A549 (cell line): Measurements from ENCODE around the gene SND1. TPM values are rescaled to one million over a fixed set of nuclear protein-coding genes. Genes with fewer than 3 reads are reported as not detected.

Source experiments
- ATAC-seq, 2 experiments: fragments of 200-7000 bp in 1 of 2; fragments of >200 bp in 1 of 2; cut with Nextera tagmentation in 1 of 2; cut with Tn5 transposase in 1 of 2; 3 replicates each; pipeline versions ENCODE4 v1.8.0 to v1.9.1; 2018 to 2020; ENCODE audit warnings: mild to moderate bottlenecking in 1 of 2, moderate library complexity in 1 of 2
- CTCF ChIA-PET: fragments of 300-600 bp; sonication (Branson Sonifier 250); formaldehyde crosslinking; extraction: SDS; loops from one replicate; lab custom pipeline; 2021; ENCODE audit warnings: antibody characterized with exemption, inconsistent platforms; lab: Yijun Ruan, JAX
- POLR2A ChIA-PET: fragments of 350-600 bp; formaldehyde crosslinking; extraction: SDS; loops from one replicate; lab custom pipeline; 2021; ENCODE audit warnings: antibody characterized with exemption, inconsistent platforms; lab: Yijun Ruan, JAX
- DNase-seq, 2 experiments: peaks; one replicate each; pipeline versions ENCODE4 v3.0.0 to v3.0.0-alpha.2; 2011 to 2016; ENCODE audit warnings: low read depth in 1 of 2, low spot score in 1 of 2
- FAIRE-seq: peaks from 2 replicates; lab custom pipeline; 2011; peaks lifted over from hg19 to GRCh38; lab: Jason Lieb, UNC
- H3K27ac ChIP-seq, 2 experiments: fragments of >200 bp; sonication (Bioruptor Twin); formaldehyde crosslinking; 3 replicates each; pipeline ENCODE4 v1.5.1; 2016 to 2017
- H3K4me1 ChIP-seq: fragments of >200 bp; sonication (Bioruptor Twin); formaldehyde crosslinking; 3 replicates; pipeline ENCODE4 v1.6.1; 2016
- H3K4me2 ChIP-seq: fragments of >200 bp; sonication (Bioruptor Twin); formaldehyde crosslinking; 3 replicates; pipeline ENCODE4 v1.6.1; 2016
- H3K4me3 ChIP-seq: fragments of >200 bp; sonication (Bioruptor Twin); formaldehyde crosslinking; 3 replicates; pipeline ENCODE4 v1.5.1; 2016
- H3K9me3 ChIP-seq: fragments of >200 bp; sonication (Bioruptor Twin); formaldehyde crosslinking; 3 replicates; pipeline ENCODE4 v1.6.1; 2016
- CBX2 ChIP-seq: fragments of 200-600 bp; sonication (generic); IDR thresholded peaks from 2 replicates; pipeline ENCODE4 v1.6.1; 2016; ENCODE audit warnings: low read depth, mild to moderate bottlenecking, borderline replicate concordance
- CBX8 ChIP-seq: fragments of 200-600 bp; sonication (generic); IDR thresholded peaks from 2 replicates; pipeline ENCODE4 v1.6.1; 2016
- CHD2 ChIP-seq: fragments of 150-350 bp; IDR thresholded peaks from 2 replicates; pipeline ENCODE4 v1.6.1; 2014; ENCODE audit warnings: low read length; ENCODE audit not compliant: partially characterized antibody
- CTCF ChIP-seq: fragments of >200 bp; sonication (Bioruptor Twin); formaldehyde crosslinking; IDR thresholded peaks from 3 replicates; pipeline ENCODE4 v1.5.1; 2016
- EP300 ChIP-seq, 2 experiments: fragments of >200 bp; sonication (Bioruptor Twin); formaldehyde crosslinking; IDR thresholded peaks; 2 replicates in 1 of 2; 3 replicates in 1 of 2; pipeline ENCODE4 v1.6.1; 2016 to 2017
- ESRRA ChIP-seq: fragments of 150-350 bp; IDR thresholded peaks from 2 replicates; pipeline ENCODE4 v1.6.1; 2014; ENCODE audit warnings: mild to moderate bottlenecking, low read length, borderline replicate concordance
- FOSB ChIP-seq: fragments of 250-450 bp; sonication (Bioruptor Pico); IDR thresholded peaks from 2 replicates; pipeline ENCODE4 v1.5.0; 2020; ENCODE audit warnings: mild to moderate bottlenecking, moderate library complexity
- HOXA7 ChIP-seq: fragments of 250-450 bp; sonication (Bioruptor Pico); IDR thresholded peaks from 2 replicates; pipeline ENCODE4 v1.5.0; 2020; ENCODE audit warnings: mild to moderate bottlenecking, moderate library complexity
- HOXB5 ChIP-seq: fragments of 250-450 bp; sonication (Bioruptor Pico); IDR thresholded peaks from 2 replicates; pipeline ENCODE4 v1.5.0; 2020; ENCODE audit warnings: mild to moderate bottlenecking, moderate library complexity
- JUN ChIP-seq, 2 experiments: fragments of >200 bp; sonication (Bioruptor Twin); formaldehyde crosslinking; IDR thresholded peaks; 2 replicates in 1 of 2; 3 replicates in 1 of 2; pipeline ENCODE4 v1.6.1; 2016 to 2017
- KDM1A ChIP-seq: fragments of 200-600 bp; sonication (generic); IDR thresholded peaks from 2 replicates; pipeline ENCODE4 v1.6.1; 2016; ENCODE audit warnings: low read depth, mild to moderate bottlenecking
- MAFK ChIP-seq: fragments of 450-650 bp; IDR thresholded peaks from 2 replicates; pipeline ENCODE4 v1.6.1; 2014; ENCODE audit not compliant: partially characterized antibody
- POLR2A ChIP-seq: IDR thresholded peaks from 2 replicates; pipeline ENCODE4 v1.6.1; 2012; ENCODE audit warnings: mild to moderate bottlenecking, low read length
- RFX5 ChIP-seq: fragments of 450-650 bp; IDR thresholded peaks from 2 replicates; pipeline ENCODE4 v1.7.1; 2014; ENCODE audit warnings: antibody characterized with exemption, mild to moderate bottlenecking, moderate library complexity
- SMC3 ChIP-seq: fragments of >200 bp; sonication (Bioruptor Twin); formaldehyde crosslinking; IDR thresholded peaks from 3 replicates; pipeline ENCODE4 v1.6.1; 2018; ENCODE audit warnings: inconsistent platforms
- TFCP2L1 ChIP-seq: fragments of 250-450 bp; sonication (Bioruptor Pico); IDR thresholded peaks from 2 replicates; pipeline ENCODE4 v1.5.0; 2021; ENCODE audit warnings: mild to moderate bottlenecking
- ZC3H11A ChIP-seq: fragments of 450-650 bp; IDR thresholded peaks from 2 replicates; pipeline ENCODE4 v1.6.1; 2014; ENCODE audit warnings: antibody characterized with exemption, mild to moderate bottlenecking
- ZNF302 ChIP-seq: fragments of 250-450 bp; sonication (Bioruptor Pico); IDR thresholded peaks from 2 replicates; pipeline ENCODE4 v1.9.0; 2021; ENCODE audit warnings: inconsistent platforms, mild to moderate bottlenecking, moderate library complexity
- ZSCAN20 ChIP-seq: fragments of 250-450 bp; sonication (Bioruptor Pico); IDR thresholded peaks from 2 replicates; pipeline ENCODE4 v1.8.0; 2022; ENCODE audit warnings: mild to moderate bottlenecking, moderate library complexity
- WGBS: methylation state at CpG from one replicate; pipeline ENCODE4 v1.1.6; 2017; ENCODE audit errors: missing lambda C conversion rate; 5-methylcytosine and 5-hydroxymethylcytosine counted together
- polyA plus RNA-seq, 4 experiments: library from polyadenylated mRNA; depleted of rRNA in 3 of 4; stranded (reverse); fragments of >200 nt; fragmentation: RNase III in 1 of 4; extraction: RNeasy Plus Mini Kit Qiagen cat#74134 plus additional on column Dnase treatment in 1 of 4; gene quantifications; 2 replicates in 3 of 4; 3 replicates in 1 of 4; pipeline ENCODE4 v1.2.3, GENCODE V29; 2011 to 2017
- TF ChIP-seq, protein P1 (sequence below): fragments of >200 bp; sonication (Bioruptor Twin); formaldehyde crosslinking; IDR thresholded peaks from 3 replicates; pipeline ENCODE4 v1.6.1; 2016
- TF ChIP-seq, protein P2 (sequence below): IDR thresholded peaks from 2 replicates; pipeline ENCODE4 v1.6.1; 2012
- TF ChIP-seq, protein P3 (sequence below): fragments of 200-600 bp; sonication (generic); IDR thresholded peaks from 2 replicates; pipeline ENCODE4 v1.6.1; 2016; ENCODE audit warnings: antibody characterized with exemption, mild to moderate bottlenecking, moderate library complexity

The SND1 gene
- polyA plus RNA-seq, 2 of the 4 experiments (the other 2 are of a cell fraction), result 102 to 138 TPM

DNA sequence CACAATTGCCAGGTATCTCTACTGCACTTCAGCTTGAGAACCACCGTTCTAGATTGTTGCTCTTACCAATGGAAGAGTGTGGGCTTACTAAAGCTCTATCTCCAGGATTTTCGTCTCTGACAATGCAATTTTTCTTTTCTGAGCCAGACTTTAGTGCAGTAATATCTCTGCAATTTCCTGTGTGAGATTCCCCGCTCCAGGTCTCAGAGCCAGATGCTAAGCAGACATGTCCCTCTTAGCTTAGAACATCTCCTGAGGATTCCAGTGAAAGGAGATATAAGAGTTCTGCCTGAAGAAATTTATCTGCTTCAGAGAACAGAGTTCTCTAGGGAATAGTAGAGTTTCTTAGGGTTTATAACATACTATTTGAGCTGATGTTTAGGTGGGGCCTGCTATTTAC lies 82.0 kb downstream of the SND1 start:
- DNase-seq, result no peak
- Histone ChIP-seq H3K4me2 (no peak overlapping the region), H3K4me3 (no peak overlapping the region), H3K4me1 (no peaks in the 10 kb centered on the region), H3K27ac (no peak overlapping the region), H3K9me3 (no peaks in the 10 kb centered on the region)
- POLR2A ChIA-PET, result no interaction called here
- WGBS, result 76% methylated on average over 3 of the region's 3 CpGs
- TF ChIP-seq, protein P1, sequence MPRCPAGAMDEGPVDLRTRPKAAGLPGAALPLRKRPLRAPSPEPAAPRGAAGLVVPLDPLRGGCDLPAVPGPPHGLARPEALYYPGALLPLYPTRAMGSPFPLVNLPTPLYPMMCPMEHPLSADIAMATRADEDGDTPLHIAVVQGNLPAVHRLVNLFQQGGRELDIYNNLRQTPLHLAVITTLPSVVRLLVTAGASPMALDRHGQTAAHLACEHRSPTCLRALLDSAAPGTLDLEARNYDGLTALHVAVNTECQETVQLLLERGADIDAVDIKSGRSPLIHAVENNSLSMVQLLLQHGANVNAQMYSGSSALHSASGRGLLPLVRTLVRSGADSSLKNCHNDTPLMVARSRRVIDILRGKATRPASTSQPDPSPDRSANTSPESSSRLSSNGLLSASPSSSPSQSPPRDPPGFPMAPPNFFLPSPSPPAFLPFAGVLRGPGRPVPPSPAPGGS, result no peak
- CTCF ChIA-PET, result interaction anchor here (1.3 to 3.3 kb wide), 2 partner anchors 25 to 476 kb away, joined by 5 to 22 read pairs; no protein-coding TSS in a partner anchor
- FAIRE-seq, result no peak
- no peak for ATAC-seq

- CTCF ChIA-PET, result interaction anchor here (1.0 kb wide), 1 partner anchor 472 kb away, joined by 3 read pairs; no protein-coding TSS in a partner anchor
- Histone ChIP-seq H3K27ac (no peak overlapping the region), H3K4me1 (no peaks in the 10 kb centered on the region), H3K4me2 (no peak overlapping the region), H3K4me3 (no peak overlapping the region), H3K9me3 (no peaks in the 10 kb centered on the region)
- TF ChIP-seq CBX8 (no peak), RFX5 (no peak), ZC3H11A (no peak), CHD2 (no peak), CBX2 (no peak), HOXA7 (no peak), ZSCAN20 (CRISPR knock-in tag) (no peak), TFCP2L1 (CRISPR knock-in tag) (no peak), EP300 (IDR thresholded peaks at IDR 0.05) (no peak), KDM1A (no peak), MAFK (no peak), JUN (IDR thresholded peaks at IDR 0.05) (no peak), SMC3 (no peak), ESRRA (no peak)
- TF ChIP-seq, protein P2, sequence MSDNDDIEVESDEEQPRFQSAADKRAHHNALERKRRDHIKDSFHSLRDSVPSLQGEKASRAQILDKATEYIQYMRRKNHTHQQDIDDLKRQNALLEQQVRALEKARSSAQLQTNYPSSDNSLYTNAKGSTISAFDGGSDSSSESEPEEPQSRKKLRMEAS, result no peak
- FAIRE-seq, result no peak
- ATAC-seq, result no peak
- no peak for DNase-seq
- POLR2A ChIA-PET, result no interaction called here
- 93% methylated on average over 5 of the region's 5 CpGs for WGBS
Observed at GRCh38 chr7:127736511-127736910, 84.5 kb downstream of the SND1 start.

DNA sequence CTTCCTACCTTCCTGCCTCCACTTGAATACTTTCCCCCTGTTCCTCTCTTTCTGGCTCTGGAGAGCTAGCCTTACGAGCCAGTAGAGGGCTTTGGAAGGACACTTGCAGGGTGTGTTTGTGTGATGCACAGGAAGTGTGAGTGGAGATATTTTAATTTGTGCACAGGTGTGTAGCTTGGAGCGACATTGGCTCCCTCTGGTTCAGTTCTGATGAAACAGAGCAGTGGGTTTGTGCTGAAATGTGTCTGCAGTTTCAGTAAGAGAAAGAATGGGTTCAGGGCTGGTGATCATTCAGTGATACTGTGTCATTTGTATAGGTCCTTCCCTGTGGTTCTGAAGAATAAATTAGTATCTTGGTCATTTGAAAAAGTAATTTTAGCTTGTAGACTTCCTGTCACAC lies 86.9 kb downstream of the SND1 start:
- Histone ChIP-seq H3K4me1 (no peaks in the 10 kb centered on the region), H3K4me3 (no peak overlapping the region), H3K4me2 (no peak overlapping the region), H3K27ac (no peak overlapping the region), H3K9me3 (no peaks in the 10 kb centered on the region)
- ATAC-seq (no peak), FAIRE-seq (no peak), DNase-seq (no peak)
- CTCF ChIA-PET, result interaction anchor here (0.9 to 1.3 kb wide), 3 partner anchors 17 to 397 kb away, joined by 3 read pairs; no protein-coding TSS in a partner anchor
- WGBS, result 97% methylated on average over 2 of the region's 2 CpGs
- TF ChIP-seq ZNF302 (CRISPR knock-in tag) (no peak), HOXB5 (CRISPR knock-in tag) (no peak), FOSB (CRISPR knock-in tag) (no peak), CTCF (no peak), HOXA7 (no peak), POLR2A (no peak)
- TF ChIP-seq, protein P2, result no peak
- TF ChIP-seq, protein P3, sequence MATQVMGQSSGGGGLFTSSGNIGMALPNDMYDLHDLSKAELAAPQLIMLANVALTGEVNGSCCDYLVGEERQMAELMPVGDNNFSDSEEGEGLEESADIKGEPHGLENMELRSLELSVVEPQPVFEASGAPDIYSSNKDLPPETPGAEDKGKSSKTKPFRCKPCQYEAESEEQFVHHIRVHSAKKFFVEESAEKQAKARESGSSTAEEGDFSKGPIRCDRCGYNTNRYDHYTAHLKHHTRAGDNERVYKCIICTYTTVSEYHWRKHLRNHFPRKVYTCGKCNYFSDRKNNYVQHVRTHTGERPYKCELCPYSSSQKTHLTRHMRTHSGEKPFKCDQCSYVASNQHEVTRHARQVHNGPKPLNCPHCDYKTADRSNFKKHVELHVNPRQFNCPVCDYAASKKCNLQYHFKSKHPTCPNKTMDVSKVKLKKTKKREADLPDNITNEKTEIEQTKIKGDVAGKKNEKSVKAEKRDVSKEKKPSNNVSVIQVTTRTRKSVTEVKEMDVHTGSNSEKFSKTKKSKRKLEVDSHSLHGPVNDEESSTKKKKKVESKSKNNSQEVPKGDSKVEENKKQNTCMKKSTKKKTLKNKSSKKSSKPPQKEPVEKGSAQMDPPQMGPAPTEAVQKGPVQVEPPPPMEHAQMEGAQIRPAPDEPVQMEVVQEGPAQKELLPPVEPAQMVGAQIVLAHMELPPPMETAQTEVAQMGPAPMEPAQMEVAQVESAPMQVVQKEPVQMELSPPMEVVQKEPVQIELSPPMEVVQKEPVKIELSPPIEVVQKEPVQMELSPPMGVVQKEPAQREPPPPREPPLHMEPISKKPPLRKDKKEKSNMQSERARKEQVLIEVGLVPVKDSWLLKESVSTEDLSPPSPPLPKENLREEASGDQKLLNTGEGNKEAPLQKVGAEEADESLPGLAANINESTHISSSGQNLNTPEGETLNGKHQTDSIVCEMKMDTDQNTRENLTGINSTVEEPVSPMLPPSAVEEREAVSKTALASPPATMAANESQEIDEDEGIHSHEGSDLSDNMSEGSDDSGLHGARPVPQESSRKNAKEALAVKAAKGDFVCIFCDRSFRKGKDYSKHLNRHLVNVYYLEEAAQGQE, result no peak
- POLR2A ChIA-PET, result no interaction called here
